Measurements from ENCODE around the gene DPT.

Gene DPT

GRCh38 chr1:168717906-168718891 is 10.8 kb downstream of the DPT start:
- no peak for TF ChIP-seq CTCF (IDR thresholded peaks at IDR 0.05; ENCODE audit: low read depth, low read length)

GRCh38 chr1:168714012-168714411 is 15.0 kb downstream of the DPT start:
- TF ChIP-seq CTCF (IDR thresholded peaks at IDR 0.05; ENCODE audit: low read depth, low read length): no peak
- no peak overlapping the region for H3K4me3 ChIP-seq (ENCODE audit: low read depth, low read length)

More at GRCh38 chr1:168717906-168718891, 10.8 kb downstream of the DPT start:
- H3K4me3 ChIP-seq (ENCODE audit: low read depth, low read length): no peak overlapping the region

- no peak overlapping the region for H3K4me3 ChIP-seq (ENCODE audit: low read depth, low read length)
- no peak for TF ChIP-seq CTCF (IDR thresholded peaks at IDR 0.05; ENCODE audit: low read depth, low read length)
Measured at GRCh38 chr1:168709405-168710363, 19.3 kb downstream of the DPT start.

- no peak overlapping the region for H3K4me3 ChIP-seq (ENCODE audit: low read depth, low read length)
- TF ChIP-seq CTCF (IDR thresholded peaks at IDR 0.05; ENCODE audit: low read depth, low read length): no peak
Measured at GRCh38 chr1:168708698-168709404, 20.2 kb downstream of the DPT start.

- H3K4me3 ChIP-seq (ENCODE audit: low read depth, low read length): no peak overlapping the region
- no peak for TF ChIP-seq CTCF (IDR thresholded peaks at IDR 0.05; ENCODE audit: low read depth, low read length)
Measured at GRCh38 chr1:168706391-168706992, 22.5 kb downstream of the DPT start.

GRCh38 chr1:168700575-168701268 is 28.3 kb downstream of the DPT start:
- H3K4me3 ChIP-seq (ENCODE audit: low read depth, low read length): no peak overlapping the region
- no peak for TF ChIP-seq CTCF (IDR thresholded peaks at IDR 0.05; ENCODE audit: low read depth, low read length)
